ENCODE results near the gene C12orf75.
A peak's percentile ranks its signal among the peaks of the same experiment; 100 is the strongest.
"Not testable (repeated sequence)": the region's sequence is repeated elsewhere in the genome, so short reads cannot be mapped to it uniquely, and the experiment has no call there.

C12orf75 gene

DNA sequence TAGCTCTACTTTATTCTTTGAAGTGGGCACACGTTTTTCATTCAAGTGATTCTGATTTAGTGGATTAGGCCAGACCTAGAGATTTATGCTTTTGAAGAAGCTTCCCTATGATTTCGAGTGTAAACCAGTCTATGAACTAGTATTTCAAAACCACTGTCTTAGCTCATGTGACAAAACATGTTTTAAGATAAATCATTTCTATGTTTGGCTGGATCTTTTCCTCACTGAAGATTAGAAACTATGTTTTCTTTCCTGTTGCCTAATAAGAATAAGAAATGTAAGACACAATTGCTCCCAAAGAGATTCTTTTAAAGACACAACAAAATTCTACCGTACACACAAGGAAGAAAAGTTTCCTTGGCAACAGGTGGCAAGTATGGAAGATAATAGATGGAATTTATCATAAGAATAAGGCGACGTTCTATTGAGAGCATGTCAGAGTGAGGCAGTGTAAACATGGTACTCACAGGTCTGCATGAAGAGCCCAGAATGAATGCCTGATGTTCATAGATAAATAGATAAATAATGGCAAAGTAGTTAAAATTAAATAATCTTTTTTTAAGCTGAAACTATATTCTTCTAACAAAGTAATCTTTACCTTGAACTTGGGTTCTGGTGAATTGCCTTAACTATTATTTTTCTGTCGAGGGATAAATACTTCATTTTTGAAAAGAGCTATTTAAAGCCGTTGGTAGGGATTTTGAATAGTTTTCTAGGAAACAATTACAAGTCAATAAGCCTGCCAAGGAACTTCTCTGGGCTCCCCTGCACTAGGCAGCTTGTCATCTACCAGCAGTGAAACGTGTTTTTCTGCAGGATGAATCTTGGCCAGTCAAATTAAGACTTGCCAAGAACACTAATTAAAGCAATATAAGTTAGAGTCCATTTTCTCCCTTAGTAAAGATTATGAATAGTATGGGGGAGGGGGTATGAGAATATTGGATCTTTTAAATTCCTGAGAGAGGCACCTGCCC, 34.1 kb upstream of the C12orf75 start:
- Histone ChIP-seq H3K4me2 (ENCODE audit: insufficient read depth, low read length, poor library complexity, severe bottlenecking) (no peak overlapping the region), H3K9me3 (replicated peaks in 1 of 2; ENCODE audit: control insufficient read depth in 2 of 2, insufficient read depth in 1 of 2, low read depth in 1 of 2, low read length in 2 of 2) (peaks cover 0 to 5% of the 10 kb centered on the region in 2 donors), H2BK120ac (ENCODE audit: low read depth, low read length) (no peak overlapping the region), H2BK5ac (ENCODE audit: low read length) (no peak overlapping the region), H3K27me3 (ENCODE audit: control insufficient read depth in 3 of 3, insufficient read depth in 3 of 3, low read depth in 1 of 3, low read length in 3 of 3) (no peaks in the 10 kb centered on the region), H2AK5ac (ENCODE audit: low read depth, low read length) (no peak overlapping the region), H2BK12ac (ENCODE audit: low read length) (no peak overlapping the region), H3K36me3 (replicated peaks in 1 of 2; ENCODE audit: control insufficient read depth in 2 of 2, insufficient read depth in 2 of 2, low read length in 2 of 2) (no peaks in the 10 kb centered on the region), H3K4me3 (ENCODE audit: low read length in 2 of 2) (no peak overlapping the region), H3K4me1 (ENCODE audit: control insufficient read depth in 2 of 2, insufficient read depth in 1 of 2, low read depth in 1 of 2, low read length in 2 of 2) (peaks cover 0 to 32% of the 10 kb centered on the region in 2 donors), H3K14ac (ENCODE audit: low read length) (no peak overlapping the region), H2AFZ (ENCODE audit: low read length) (peak overlapping the region; percentile 15), H3K4ac (ENCODE audit: low read length) (no peak overlapping the region), H4K91ac (ENCODE audit: low read depth, low read length, poor library complexity) (no peak overlapping the region), H3K18ac (ENCODE audit: low read length) (no peak overlapping the region), H3K27ac (replicated peaks; ENCODE audit: low read length) (no peak overlapping the region), H3K79me1 (ENCODE audit: low read depth, low read length) (no peaks in the 10 kb centered on the region), H3K23ac (ENCODE audit: low read depth, low read length, poor library complexity) (no peak overlapping the region), H2BK15ac (ENCODE audit: low read length) (no peak overlapping the region), H4K8ac (ENCODE audit: low read depth, low read length) (no peak overlapping the region), H3K9ac (ENCODE audit: low read depth, low read length, poor library complexity) (no peak overlapping the region)
- WGBS, 2 donors (ENCODE audit: extremely low coverage in 2 of 2, insufficient read length in 2 of 2, insufficient replicate concordance in 1 of 2): no CpG with 5 or more reads among the region's 8 CpGs
- DNase-seq (ENCODE audit: low spot score): no peak

DNA sequence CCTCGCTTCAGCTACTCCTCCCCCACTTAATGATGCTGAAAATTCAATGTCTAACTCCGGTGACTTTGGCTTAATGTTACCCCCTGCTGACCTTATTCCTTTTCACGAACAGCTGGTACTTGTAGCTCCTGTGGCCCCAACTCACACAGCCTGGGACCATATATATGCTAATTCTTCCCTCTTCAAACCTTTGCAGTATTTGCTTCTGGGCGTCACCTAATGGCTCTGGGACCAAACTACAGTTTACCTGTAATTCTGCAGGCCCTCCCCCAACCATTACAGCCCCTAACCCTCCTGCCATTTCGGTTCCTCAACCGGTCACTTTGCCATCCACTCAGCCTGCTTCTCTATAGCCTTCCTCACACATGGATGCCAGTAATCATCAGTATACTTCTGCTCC, 29.6 kb upstream of the C12orf75 start:
- Histone ChIP-seq H3K79me1 (ENCODE audit: low read depth, low read length) (no peaks in the 10 kb centered on the region), H2AK5ac (ENCODE audit: low read depth, low read length) (no peak overlapping the region), H2BK120ac (ENCODE audit: low read depth, low read length) (no peak overlapping the region), H3K27ac (replicated peaks; ENCODE audit: low read length) (no peak overlapping the region), H4K8ac (ENCODE audit: low read depth, low read length) (no peak overlapping the region), H3K18ac (ENCODE audit: low read length) (no peak overlapping the region), H3K9me3 (replicated peaks in 1 of 2; ENCODE audit: control insufficient read depth in 2 of 2, insufficient read depth in 1 of 2, low read depth in 1 of 2, low read length in 2 of 2) (peaks cover 0 to 5% of the 10 kb centered on the region in 2 donors), H2BK15ac (ENCODE audit: low read length) (no peak overlapping the region), H3K4me3 (ENCODE audit: low read length in 2 of 2) (peak overlapping the region in 1 of 2 donors; percentile 37), H3K27me3 (ENCODE audit: control insufficient read depth in 3 of 3, insufficient read depth in 3 of 3, low read depth in 1 of 3, low read length in 3 of 3) (no peaks in the 10 kb centered on the region), H3K4me2 (ENCODE audit: insufficient read depth, low read length, poor library complexity, severe bottlenecking) (no peak overlapping the region), H2BK5ac (ENCODE audit: low read length) (no peak overlapping the region), H3K23ac (ENCODE audit: low read depth, low read length, poor library complexity) (no peak overlapping the region), H2BK12ac (ENCODE audit: low read length) (no peak overlapping the region), H3K4me1 (ENCODE audit: control insufficient read depth in 2 of 2, insufficient read depth in 1 of 2, low read depth in 1 of 2, low read length in 2 of 2) (peaks cover 0 to 20% of the 10 kb centered on the region in 2 donors), H3K14ac (ENCODE audit: low read length) (no peak overlapping the region), H2AFZ (ENCODE audit: low read length) (no peak overlapping the region), H4K91ac (ENCODE audit: low read depth, low read length, poor library complexity) (no peak overlapping the region), H3K4ac (ENCODE audit: low read length) (no peak overlapping the region), H3K9ac (ENCODE audit: low read depth, low read length, poor library complexity) (no peak overlapping the region), H3K36me3 (replicated peaks in 1 of 2; ENCODE audit: control insufficient read depth in 2 of 2, insufficient read depth in 2 of 2, low read length in 2 of 2) (no peaks in the 10 kb centered on the region)
- no peak for DNase-seq (ENCODE audit: low spot score)
- no CpG with 5 or more reads among the region's 6 CpGs for WGBS, 2 donors (ENCODE audit: extremely low coverage in 2 of 2, insufficient read length in 2 of 2, insufficient replicate concordance in 1 of 2)

DNA sequence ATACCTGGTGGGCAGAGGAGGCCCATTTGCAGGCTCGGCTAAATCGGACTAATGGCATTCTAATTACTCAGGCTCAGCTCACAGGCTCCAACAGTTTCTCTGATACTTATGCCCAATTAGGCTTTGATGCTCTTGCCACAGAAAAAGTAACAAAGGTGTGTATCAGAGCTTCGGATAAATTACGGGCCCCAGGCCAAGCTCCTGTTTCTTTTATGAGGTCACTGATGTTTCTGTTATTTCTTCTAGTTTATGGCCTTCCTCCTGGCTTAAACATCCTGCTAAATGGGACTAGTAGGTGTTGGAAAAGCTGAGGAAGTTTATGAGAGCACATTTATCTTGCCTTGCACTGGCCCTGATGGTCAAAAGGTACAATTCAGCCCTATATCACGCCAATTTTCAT, 28.8 kb upstream of the C12orf75 start:
- Histone ChIP-seq H3K27me3 (ENCODE audit: control insufficient read depth in 3 of 3, insufficient read depth in 3 of 3, low read depth in 1 of 3, low read length in 3 of 3) (no peaks in the 10 kb centered on the region), H2AFZ (ENCODE audit: low read length) (no peak overlapping the region), H3K79me1 (ENCODE audit: low read depth, low read length) (no peaks in the 10 kb centered on the region), H2BK12ac (ENCODE audit: low read length) (no peak overlapping the region), H2BK5ac (ENCODE audit: low read length) (no peak overlapping the region), H4K91ac (ENCODE audit: low read depth, low read length, poor library complexity) (no peak overlapping the region), H3K4ac (ENCODE audit: low read length) (no peak overlapping the region), H3K4me2 (ENCODE audit: insufficient read depth, low read length, poor library complexity, severe bottlenecking) (no peak overlapping the region), H3K18ac (ENCODE audit: low read length) (no peak overlapping the region), H3K36me3 (replicated peaks in 1 of 2; ENCODE audit: control insufficient read depth in 2 of 2, insufficient read depth in 2 of 2, low read length in 2 of 2) (no peaks in the 10 kb centered on the region), H2BK15ac (ENCODE audit: low read length) (no peak overlapping the region), H3K4me1 (ENCODE audit: control insufficient read depth in 2 of 2, insufficient read depth in 1 of 2, low read depth in 1 of 2, low read length in 2 of 2) (peaks cover 0 to 12% of the 10 kb centered on the region in 2 donors), H3K9me3 (replicated peaks in 1 of 2; ENCODE audit: control insufficient read depth in 2 of 2, insufficient read depth in 1 of 2, low read depth in 1 of 2, low read length in 2 of 2) (peaks cover 0 to 5% of the 10 kb centered on the region in 2 donors), H3K27ac (replicated peaks; ENCODE audit: low read length) (no peak overlapping the region), H3K9ac (ENCODE audit: low read depth, low read length, poor library complexity) (no peak overlapping the region), H4K8ac (ENCODE audit: low read depth, low read length) (no peak overlapping the region), H3K4me3 (ENCODE audit: low read length in 2 of 2) (no peak overlapping the region), H3K14ac (ENCODE audit: low read length) (no peak overlapping the region), H2BK120ac (ENCODE audit: low read depth, low read length) (no peak overlapping the region), H3K23ac (ENCODE audit: low read depth, low read length, poor library complexity) (no peak overlapping the region), H2AK5ac (ENCODE audit: low read depth, low read length) (no peak overlapping the region)
- no CpG with 5 or more reads among the region's 5 CpGs for WGBS, 2 donors (ENCODE audit: extremely low coverage in 2 of 2, insufficient read length in 2 of 2, insufficient replicate concordance in 1 of 2)
- no peak for DNase-seq (ENCODE audit: low spot score)

GRCh38 chr12:105302986-105303385, 27.5 kb upstream of the C12orf75 start:
- H3K27ac ChIP-seq (replicated peaks; ENCODE audit: low read length); H3K4me2 ChIP-seq (ENCODE audit: insufficient read depth, low read length, poor library complexity, severe bottlenecking); H2AFZ ChIP-seq (ENCODE audit: low read length); H3K79me1 ChIP-seq (ENCODE audit: low read depth, low read length); H3K18ac ChIP-seq (ENCODE audit: low read length); H3K27me3 ChIP-seq (ENCODE audit: control insufficient read depth in 3 of 3, insufficient read depth in 3 of 3, low read depth in 1 of 3, low read length in 3 of 3); H3K9me3 ChIP-seq (replicated peaks in 1 of 2; ENCODE audit: control insufficient read depth in 2 of 2, insufficient read depth in 1 of 2, low read depth in 1 of 2, low read length in 2 of 2); H3K36me3 ChIP-seq (replicated peaks in 1 of 2; ENCODE audit: control insufficient read depth in 2 of 2, insufficient read depth in 2 of 2, low read length in 2 of 2); H3K9ac ChIP-seq (ENCODE audit: low read depth, low read length, poor library complexity); H4K8ac ChIP-seq (ENCODE audit: low read depth, low read length); H4K91ac ChIP-seq (ENCODE audit: low read depth, low read length, poor library complexity); H2BK120ac ChIP-seq (ENCODE audit: low read depth, low read length); H2AK5ac ChIP-seq (ENCODE audit: low read depth, low read length); H2BK5ac ChIP-seq (ENCODE audit: low read length); H3K4ac ChIP-seq (ENCODE audit: low read length); H3K4me3 ChIP-seq (ENCODE audit: low read length in 2 of 2); H3K4me1 ChIP-seq (ENCODE audit: control insufficient read depth in 2 of 2, insufficient read depth in 1 of 2, low read depth in 1 of 2, low read length in 2 of 2); H2BK15ac ChIP-seq (ENCODE audit: low read length); DNase-seq (ENCODE audit: low spot score); H2BK12ac ChIP-seq (ENCODE audit: low read length); H3K14ac ChIP-seq (ENCODE audit: low read length); H3K23ac ChIP-seq (ENCODE audit: low read depth, low read length, poor library complexity): not testable (repeated sequence)
- no CpG with 5 or more reads among the region's 7 CpGs for WGBS, 2 donors (ENCODE audit: extremely low coverage in 2 of 2, insufficient read length in 2 of 2, insufficient replicate concordance in 1 of 2)

All from neuronal stem cell (in vitro differentiated cells).